Stomach smooth muscle (tissue), 2 donors: ENCODE data around the gene CPM.
"Not testable (repeated sequence)": the region's sequence is repeated elsewhere in the genome, so short reads cannot be mapped to it uniquely, and the experiment has no call there.

Experiments
- H3K27ac ChIP-seq: one replicate; pipeline ENCODE4 v1.7.0; 2013; ENCODE audit warnings: mild to moderate bottlenecking, low read length, inconsistent platforms
- H3K27me3 ChIP-seq, 2 donors: one replicate each; pipeline ENCODE4 v1.7.0; 2013; ENCODE audit warnings: low read length in 2 of 2; ENCODE audit not compliant: insufficient read depth in 2 of 2, control insufficient read depth in 1 of 2
- H3K36me3 ChIP-seq, 2 donors: one replicate each; pipeline ENCODE4 v1.7.0; 2013; ENCODE audit warnings: low read length in 2 of 2; ENCODE audit not compliant: control insufficient read depth in 2 of 2, insufficient read depth in 2 of 2
- H3K4me1 ChIP-seq: one replicate; pipeline ENCODE4 v1.7.0; 2013; ENCODE audit warnings: low read length; ENCODE audit not compliant: control insufficient read depth, insufficient read depth
- H3K4me3 ChIP-seq, 2 donors: one replicate each; pipeline ENCODE4 v1.7.0; 2013; ENCODE audit warnings: low read length in 2 of 2
- H3K9ac ChIP-seq, 2 donors: one replicate each; pipeline ENCODE4 v1.7.0; 2013; ENCODE audit warnings: low read length in 2 of 2, mild to moderate bottlenecking in 1 of 2
- H3K9me3 ChIP-seq, 2 donors: one replicate each; pipeline ENCODE4 v1.7.0; 2013; ENCODE audit warnings: low read length in 2 of 2; ENCODE audit not compliant: control insufficient read depth in 2 of 2
- donor health status: healthy.
- donor health status: Pancreatic carcinoma.

Gene CPM

DNA sequence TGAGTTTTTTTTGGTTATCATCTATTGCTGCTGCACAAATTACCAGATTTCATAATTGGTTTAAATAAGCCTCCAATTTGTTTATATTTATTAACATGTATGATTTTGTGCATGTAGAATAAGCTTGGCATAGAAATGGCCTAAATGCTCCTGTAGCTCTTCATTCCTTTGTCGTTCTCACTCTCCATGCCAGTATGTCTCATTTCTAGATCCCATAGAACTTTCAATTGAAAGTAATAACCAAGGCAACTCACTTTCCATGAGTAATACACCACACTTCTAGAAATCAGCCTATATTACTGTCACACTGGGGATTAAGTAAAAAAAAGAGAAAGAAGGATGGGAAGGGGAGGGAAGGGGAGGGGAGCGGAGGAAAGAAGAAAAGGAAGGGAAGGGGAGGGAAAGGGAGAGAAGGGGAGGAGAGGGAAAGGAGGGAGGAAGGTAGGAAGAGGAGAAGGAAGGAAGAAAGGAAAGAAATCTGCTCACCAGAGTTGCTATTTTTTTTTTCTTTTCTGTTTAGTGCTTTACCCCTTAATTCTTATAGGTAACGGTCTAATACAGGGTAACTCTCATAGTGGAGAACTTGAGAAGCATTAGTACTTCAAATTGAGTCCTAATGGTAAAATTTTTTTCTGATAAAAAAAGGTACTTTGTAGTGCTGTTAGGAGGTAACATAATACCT is 79.4 kb downstream of the CPM start:
- H3K4me1 ChIP-seq = no peaks in the 10 kb centered on the region
- no peak overlapping the region for H3K9ac ChIP-seq
- H3K4me3 ChIP-seq = no peak overlapping the region
- no peaks in the 10 kb centered on the region for H3K9me3 ChIP-seq
- H3K36me3 ChIP-seq = no peaks in the 10 kb centered on the region
- H3K27me3 ChIP-seq = no peaks in the 10 kb centered on the region
- no peak overlapping the region for H3K27ac ChIP-seq

GRCh38 chr12:68851592-68852306 is 81.2 kb downstream of the CPM start:
- Histone ChIP-seq H3K4me1 (no peaks in the 10 kb centered on the region), H3K36me3 (no peaks in the 10 kb centered on the region), H3K27ac (no peak overlapping the region), H3K9ac (no peak overlapping the region), H3K9me3 (no peaks in the 10 kb centered on the region), H3K4me3 (no peak overlapping the region), H3K27me3 (no peaks in the 10 kb centered on the region)

DNA sequence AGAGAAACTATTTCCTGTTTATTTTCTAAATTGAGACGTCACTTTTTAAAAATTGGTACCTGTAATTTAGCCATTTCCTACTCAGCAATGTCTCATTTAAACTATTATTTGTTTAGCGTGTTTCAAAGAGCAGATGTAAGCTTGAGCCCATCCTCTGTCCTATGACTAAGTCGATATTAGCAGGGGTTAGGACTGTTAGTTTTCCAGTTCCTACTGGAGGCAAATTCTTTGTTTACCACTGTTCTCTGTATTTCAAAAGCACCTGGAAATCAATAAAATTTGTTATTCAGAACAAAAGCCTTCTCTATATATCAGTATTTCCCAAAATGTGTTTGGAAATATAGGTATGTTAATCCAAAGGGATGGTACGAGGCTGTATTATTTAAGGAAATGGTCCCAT is 82.6 kb downstream of the CPM start:
- Histone ChIP-seq H3K9me3 (no peaks in the 10 kb centered on the region), H3K27ac (no peak overlapping the region), H3K4me1 (no peaks in the 10 kb centered on the region), H3K27me3 (no peaks in the 10 kb centered on the region), H3K4me3 (no peak overlapping the region), H3K9ac (no peak overlapping the region), H3K36me3 (no peaks in the 10 kb centered on the region)

DNA sequence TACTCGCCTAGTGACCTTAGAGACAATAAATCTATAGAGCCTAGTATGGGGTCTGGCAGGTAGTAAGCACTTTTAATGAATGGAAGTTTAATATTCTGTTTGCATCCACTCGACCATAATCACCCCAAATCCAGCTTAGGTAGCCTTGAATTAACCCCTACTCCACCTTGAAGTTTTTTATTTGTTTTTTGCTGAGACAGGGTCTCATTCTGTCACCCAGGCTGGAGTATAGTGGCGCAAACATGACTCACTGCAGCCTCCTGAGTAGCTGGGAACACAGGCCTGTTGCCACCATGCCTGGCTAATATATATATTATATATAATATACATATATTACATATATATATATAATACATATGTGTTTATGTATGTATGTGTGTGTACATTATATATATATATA is 86.2 kb downstream of the CPM start:
- H3K9me3 ChIP-seq = no peaks in the 10 kb centered on the region
- H3K27me3 ChIP-seq = no peaks in the 10 kb centered on the region
- no peak overlapping the region for H3K9ac ChIP-seq
- peaks cover 2 to 7% of the 10 kb centered on the region in 2 donors for H3K36me3 ChIP-seq
- H3K4me1 ChIP-seq = no peaks in the 10 kb centered on the region
- H3K27ac ChIP-seq = no peak overlapping the region
- H3K4me3 ChIP-seq = no peak overlapping the region

DNA sequence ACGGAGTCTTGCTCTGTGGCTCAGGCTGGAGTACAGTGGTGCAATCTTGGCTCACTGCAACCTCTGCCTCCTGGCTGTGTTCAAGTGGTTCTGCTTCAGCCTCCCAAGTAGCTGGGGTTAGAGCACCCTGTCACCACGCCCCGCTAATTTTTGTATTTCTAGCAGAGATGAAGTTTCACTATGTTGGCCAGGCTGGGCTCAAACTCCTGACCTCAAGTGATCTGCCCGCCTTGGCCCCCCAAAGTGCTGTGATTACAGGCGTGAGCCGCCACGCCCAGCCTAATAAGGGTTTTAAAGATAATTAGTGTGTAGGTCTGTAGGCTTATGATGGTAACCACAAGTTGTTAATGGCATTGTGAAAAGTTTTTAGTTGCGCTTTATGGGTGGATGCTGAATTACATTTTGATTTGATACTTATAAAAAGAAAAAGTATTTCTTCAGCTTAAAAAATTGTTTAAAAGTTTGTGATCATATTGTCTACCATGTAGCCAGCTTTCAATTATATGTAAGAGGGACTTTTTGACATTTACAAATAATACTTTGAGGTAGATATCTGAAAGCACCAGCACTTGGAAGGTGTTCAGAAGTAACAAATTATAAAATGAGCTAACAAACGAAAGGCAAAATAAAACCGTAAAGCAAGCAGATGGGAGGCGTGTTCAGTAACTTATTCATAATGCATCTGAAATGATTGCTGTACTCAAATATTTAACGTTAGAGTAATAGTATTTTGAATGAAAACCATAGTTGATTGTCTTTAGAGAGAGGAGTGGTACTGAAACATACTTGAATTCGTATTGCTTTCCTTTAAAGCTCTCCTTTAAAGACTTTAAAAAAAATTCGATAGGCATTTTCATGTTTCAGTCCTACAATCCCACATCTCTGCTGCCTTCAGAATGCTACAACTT is 87.9 kb downstream of the CPM start:
- Histone ChIP-seq H3K4me1 (no peaks in the 10 kb centered on the region), H3K27me3 (no peaks in the 10 kb centered on the region), H3K9ac (no peak overlapping the region), H3K9me3 (no peaks in the 10 kb centered on the region), H3K4me3 (no peak overlapping the region), H3K27ac (no peak overlapping the region), H3K36me3 (peaks cover 9 to 14% of the 10 kb centered on the region in 2 donors)

GRCh38 chr12:68844318-68844745 is 88.6 kb downstream of the CPM start:
- H3K4me1 ChIP-seq = no peaks in the 10 kb centered on the region
- H3K9ac ChIP-seq = no peak overlapping the region
- H3K4me3 ChIP-seq = no peak overlapping the region
- H3K27me3 ChIP-seq = no peaks in the 10 kb centered on the region
- no peaks in the 10 kb centered on the region for H3K9me3 ChIP-seq
- H3K36me3 ChIP-seq = peaks cover 12 to 16% of the 10 kb centered on the region in 2 donors
- no peak overlapping the region for H3K27ac ChIP-seq

- H3K27ac ChIP-seq = no peak overlapping the region
- H3K4me1 ChIP-seq = no peaks in the 10 kb centered on the region
- H3K27me3 ChIP-seq = no peaks in the 10 kb centered on the region
- H3K9ac ChIP-seq = no peak overlapping the region
- no peak overlapping the region for H3K4me3 ChIP-seq
- peaks cover 15 to 28% of the 10 kb centered on the region in 2 donors for H3K36me3 ChIP-seq
- no peaks in the 10 kb centered on the region for H3K9me3 ChIP-seq
Measured at GRCh38 chr12:68842784-68843567, 90.0 kb downstream of the CPM start.

- Histone ChIP-seq H3K27me3 (no peaks in the 10 kb centered on the region), H3K4me1 (no peaks in the 10 kb centered on the region), H3K9me3 (no peaks in the 10 kb centered on the region), H3K36me3 (peaks cover 18 to 34% of the 10 kb centered on the region in 2 donors), H3K27ac (no peak overlapping the region), H3K9ac (no peak overlapping the region), H3K4me3 (no peak overlapping the region)
Measured at GRCh38 chr12:68842123-68842522, 90.8 kb downstream of the CPM start.

DNA sequence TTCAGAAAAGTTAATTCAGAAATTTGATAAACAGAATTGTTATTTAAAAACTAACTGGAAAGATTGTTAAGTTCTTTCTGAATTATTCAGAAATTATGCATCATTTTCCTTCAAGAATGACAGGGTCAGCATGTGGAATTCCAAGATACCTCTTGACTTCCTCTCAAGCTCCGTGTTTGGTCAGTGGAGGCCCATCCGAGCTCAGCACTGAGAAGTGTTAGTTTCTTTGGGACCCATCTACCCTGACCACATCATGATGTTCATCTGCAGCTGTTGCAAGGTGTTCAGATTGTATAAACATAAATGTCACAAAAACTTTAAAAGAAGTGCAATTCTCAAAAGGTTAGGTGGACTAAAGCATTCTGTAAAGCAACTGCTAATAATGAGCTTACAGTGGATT is 91.3 kb downstream of the CPM start:
- Histone ChIP-seq H3K27me3 (no peaks in the 10 kb centered on the region), H3K36me3 (peaks cover 19 to 34% of the 10 kb centered on the region in 2 donors), H3K4me1 (no peaks in the 10 kb centered on the region)

DNA sequence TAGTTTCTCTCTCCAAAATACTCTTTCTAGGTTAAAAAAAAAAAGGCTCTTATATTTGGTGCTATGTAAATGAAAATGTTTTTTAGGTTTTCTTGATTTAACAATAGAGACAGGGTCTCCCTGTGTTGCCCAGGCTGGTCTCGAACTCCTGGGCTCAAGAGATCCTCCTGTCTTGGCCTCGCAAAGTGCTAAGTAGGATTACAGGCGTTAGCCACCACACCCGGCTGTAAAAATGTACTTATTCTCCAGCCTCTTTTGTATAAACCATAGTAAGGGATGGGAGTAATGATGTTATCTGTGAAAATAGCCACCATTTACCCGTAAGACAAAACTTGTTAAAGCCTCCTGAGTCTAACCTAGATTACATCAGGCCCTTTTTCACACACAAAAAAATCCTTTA is 91.8 kb downstream of the CPM start:
- not testable (repeated sequence) for H3K4me3 ChIP-seq, H3K9me3 ChIP-seq, H3K9ac ChIP-seq, H3K4me1 ChIP-seq, H3K27ac ChIP-seq, H3K27me3 ChIP-seq
- peaks cover 22 to 38% of the 10 kb centered on the region in 2 donors for H3K36me3 ChIP-seq

More for the DNA sequence above, 91.3 kb downstream of the CPM start:
- Histone ChIP-seq H3K9ac (no peak overlapping the region), H3K27ac (no peak overlapping the region), H3K4me3 (no peak overlapping the region), H3K9me3 (no peaks in the 10 kb centered on the region)
